HepG2 (cell line): ENCODE results near the gene ATP2B2. TPM values are rescaled to one million over a fixed set of nuclear protein-coding genes. Genes with fewer than 3 reads are reported as not detected.

Source experiments
- AHR ChIP-seq: IDR thresholded peaks from 2 replicates; pipeline ENCODE4 v1.6.1; 2018; ENCODE audit warnings: missing genetic modification reagents, missing compliant biosample characterization
- ARNT ChIP-seq: fragments of 450-650 bp; IDR thresholded peaks from 2 replicates; pipeline ENCODE4 v1.6.1; 2017
- ARNTL ChIP-seq: sonication (generic); formaldehyde crosslinking; IDR thresholded peaks from 2 replicates; pipeline ENCODE4 v1.4.0; 2020; ENCODE audit warnings: mild to moderate bottlenecking, missing genetic modification reagents
- DNMT3B ChIP-seq: conservative IDR thresholded peaks from 2 replicates; pipeline ENCODE4 v1.6.1; 2016; ENCODE audit warnings: missing biosample characterization, control low read depth
- FLYWCH1 ChIP-seq: sonication (generic); formaldehyde crosslinking; IDR thresholded peaks from 2 replicates; pipeline ENCODE4 v1.8.1; 2023; ENCODE audit warnings: mild to moderate bottlenecking, missing genetic modification reagents
- FOXP1 ChIP-seq, 2 experiments: fragments of 450-650 bp in 1 of 2; IDR thresholded peaks; 2 replicates each; pipeline ENCODE4 v1.6.1; 2017 to 2018; ENCODE audit warnings: antibody characterized with exemption in 1 of 2
- HDAC6 ChIP-seq: fragments of 200-600 bp; sonication (generic); IDR thresholded peaks from 2 replicates; pipeline ENCODE4 v1.7.0; 2017; ENCODE audit warnings: mild to moderate bottlenecking, antibody characterized with exemption, low read length, low read depth
- HNF4G ChIP-seq, 2 experiments: sonication (generic) in 1 of 2; formaldehyde crosslinking in 1 of 2; IDR thresholded peaks; 2 replicates each; pipeline versions ENCODE4 v1.4.0 to v1.6.1; 2011 to 2020; ENCODE audit warnings: borderline replicate concordance in 2 of 2, low read depth in 2 of 2, mild to moderate bottlenecking in 2 of 2, low read length in 1 of 2, missing genetic modification reagents in 1 of 2, moderate library complexity in 1 of 2
- LCORL ChIP-seq, 2 experiments: fragments of 450-650 bp in 1 of 2; sonication (generic) in 1 of 2; formaldehyde crosslinking in 1 of 2; IDR thresholded peaks; 2 replicates each; pipeline versions ENCODE4 v1.5.0 to v1.6.1; 2017 to 2020; ENCODE audit warnings: antibody characterized with exemption in 1 of 2, missing genetic modification reagents in 1 of 2
- MAX ChIP-seq: IDR thresholded peaks from 2 replicates; pipeline ENCODE4 v1.6.1; 2012; ENCODE audit warnings: inconsistent platforms
- MYNN ChIP-seq: sonication (generic); formaldehyde crosslinking; IDR thresholded peaks from 2 replicates; pipeline ENCODE4 v1.4.0; 2020; ENCODE audit warnings: mild to moderate bottlenecking, low read depth, missing genetic modification reagents
- NKX3-1 ChIP-seq: sonication (generic); formaldehyde crosslinking; IDR thresholded peaks from 2 replicates; pipeline ENCODE4 v1.5.0; 2020; ENCODE audit warnings: missing genetic modification reagents
- PLSCR1 ChIP-seq: sonication (generic); formaldehyde crosslinking; IDR thresholded peaks from 2 replicates; pipeline ENCODE4 v1.5.0; 2020; ENCODE audit warnings: missing genetic modification reagents, mild to moderate bottlenecking, borderline replicate concordance
- SOX5 ChIP-seq: IDR thresholded peaks from 2 replicates; pipeline ENCODE4 v1.6.1; 2016; ENCODE audit warnings: borderline replicate concordance
- ZBTB43 ChIP-seq: sonication (generic); formaldehyde crosslinking; conservative IDR thresholded peaks from 2 replicates; pipeline ENCODE4 v1.4.0; 2020; ENCODE audit warnings: missing genetic modification reagents
- ZFY ChIP-seq: sonication (generic); formaldehyde crosslinking; IDR thresholded peaks from 2 replicates; pipeline ENCODE4 v1.4.0; 2020; ENCODE audit warnings: missing genetic modification reagents
- ZKSCAN5 ChIP-seq: sonication (generic); formaldehyde crosslinking; IDR thresholded peaks from 2 replicates; pipeline ENCODE4 v1.5.1; 2020; ENCODE audit warnings: mild to moderate bottlenecking, missing genetic modification reagents
- ZNF12 ChIP-seq: sonication (generic); formaldehyde crosslinking; IDR thresholded peaks from 2 replicates; pipeline ENCODE4 v1.5.0; 2020; ENCODE audit warnings: missing genetic modification reagents
- ZNF460 ChIP-seq: sonication (generic); formaldehyde crosslinking; IDR thresholded peaks from 2 replicates; pipeline ENCODE4 v1.5.1; 2020; ENCODE audit warnings: missing genetic modification reagents, mild to moderate bottlenecking, borderline replicate concordance
- ZNF512 ChIP-seq: sonication (generic); formaldehyde crosslinking; IDR thresholded peaks from 2 replicates; pipeline ENCODE4 v1.4.0; 2020; ENCODE audit warnings: mild to moderate bottlenecking, missing genetic modification reagents
- ZNF563 ChIP-seq: sonication (generic); formaldehyde crosslinking; IDR thresholded peaks from 2 replicates; pipeline ENCODE4 v1.8.0; 2022; ENCODE audit warnings: mild to moderate bottlenecking, moderate library complexity, missing genetic modification reagents
- ZNF687 ChIP-seq: sonication (generic); formaldehyde crosslinking; IDR thresholded peaks from 2 replicates; pipeline ENCODE4 v1.5.1; 2020; ENCODE audit warnings: mild to moderate bottlenecking, missing genetic modification reagents, moderate library complexity
- polyA plus RNA-seq, 8 experiments: library from polyadenylated mRNA; depleted of rRNA in 3 of 8; stranded (reverse) in 7 of 8; unstranded in 1 of 8; fragments of >200 nt; fragmentation: Illumina TruSeq in 4 of 8; extraction: Trizol in 4 of 8; gene quantifications; 2 replicates each; pipeline versions ENCODE4 v1.2.1 to v1.2.3, GENCODE V29; 2011 to 2016; ENCODE audit warnings: low read depth in 4 of 8, missing spikeins in 1 of 8, mixed read lengths in 1 of 8; ENCODE audit not compliant: insufficient read depth in 1 of 8
- total RNA-seq, 5 experiments: library from RNA; depleted of rRNA; stranded (reverse); fragments of >200 nt; fragmentation: Illumina TruSeq; extraction: Trizol; gene quantifications; 2 replicates each; pipeline ENCODE4 v1.2.3, GENCODE V29; 2016; ENCODE audit warnings: low read depth in 1 of 5

ATP2B2 gene
- total and polyA plus RNA-seq, 2 of the 13 experiments (the other 11 are each of a cell fraction or from before 2014, with no cell fraction given) = 1.5 to 2.3 TPM

GRCh38 chr3:10471054-10471688 lies 34.2 kb downstream of the ATP2B2 start (continued):
- TF ChIP-seq DNMT3B (CRISPR knock-in tag) = no peak
- TF ChIP-seq HDAC6 = no peak
- peak; percentile 53; the same call in 1 of the 2 replicates for TF ChIP-seq ZBTB43 (CRISPR knock-in tag)
- TF ChIP-seq FLYWCH1 (CRISPR knock-in tag) = no peak
- peak; percentile 23; the same call in 1 of the 2 replicates for TF ChIP-seq MAX
- TF ChIP-seq ZFY (CRISPR knock-in tag) = no peak
- TF ChIP-seq ARNT = no peak
- no peak for TF ChIP-seq ZNF460 (CRISPR knock-in tag)
- TF ChIP-seq ZNF563 = peak; percentile 92
- no peak for TF ChIP-seq PLSCR1
- no peak for TF ChIP-seq MYNN (CRISPR knock-in tag)
- no peak for TF ChIP-seq ZNF512 (CRISPR knock-in tag)
- TF ChIP-seq ARNTL (CRISPR knock-in tag) = peak; percentile 86
- 0 out of 2 replicates have a peak, but pooled peaks have one; percentile 36 for TF ChIP-seq LCORL (IDR thresholded peaks at IDR 0.05)
- no peak for TF ChIP-seq LCORL (CRISPR knock-in tag; IDR thresholded peaks at IDR 0.05)
- peak; percentile 58; the same call in 1 of the 2 replicates for TF ChIP-seq ZNF687
- 0 out of 2 replicates have a peak, but pooled peaks have one; percentile 4 for TF ChIP-seq FOXP1 (IDR thresholded peaks at IDR 0.05)
- no peak for TF ChIP-seq FOXP1 (CRISPR knock-in tag; IDR thresholded peaks at IDR 0.05)
- peak; percentile 25; the same call in 1 of the 2 replicates for TF ChIP-seq HNF4G (IDR thresholded peaks at IDR 0.05; ENCODE audit: borderline replicate concordance, low read depth, low read length)
- no peak; the same call in 1 of the 2 replicates for TF ChIP-seq HNF4G (CRISPR knock-in tag; IDR thresholded peaks at IDR 0.05; ENCODE audit: borderline replicate concordance, low read depth)
- TF ChIP-seq SOX5 (CRISPR knock-in tag) = no peak
- TF ChIP-seq NKX3-1 (CRISPR knock-in tag) = no peak
- TF ChIP-seq ZNF12 (CRISPR knock-in tag) = no peak
- TF ChIP-seq ZKSCAN5 (CRISPR knock-in tag) = peak; percentile 77; the same call in 1 of the 2 replicates
- TF ChIP-seq AHR (CRISPR knock-in tag) = no peak
